ENCODE measurements around the gene CSRP3. TPM values are rescaled to one million over a fixed set of nuclear protein-coding genes. Genes with fewer than 3 reads are reported as not detected.

CSRP3 gene
- not detected in 3 replicates for total RNA-seq

DNA sequence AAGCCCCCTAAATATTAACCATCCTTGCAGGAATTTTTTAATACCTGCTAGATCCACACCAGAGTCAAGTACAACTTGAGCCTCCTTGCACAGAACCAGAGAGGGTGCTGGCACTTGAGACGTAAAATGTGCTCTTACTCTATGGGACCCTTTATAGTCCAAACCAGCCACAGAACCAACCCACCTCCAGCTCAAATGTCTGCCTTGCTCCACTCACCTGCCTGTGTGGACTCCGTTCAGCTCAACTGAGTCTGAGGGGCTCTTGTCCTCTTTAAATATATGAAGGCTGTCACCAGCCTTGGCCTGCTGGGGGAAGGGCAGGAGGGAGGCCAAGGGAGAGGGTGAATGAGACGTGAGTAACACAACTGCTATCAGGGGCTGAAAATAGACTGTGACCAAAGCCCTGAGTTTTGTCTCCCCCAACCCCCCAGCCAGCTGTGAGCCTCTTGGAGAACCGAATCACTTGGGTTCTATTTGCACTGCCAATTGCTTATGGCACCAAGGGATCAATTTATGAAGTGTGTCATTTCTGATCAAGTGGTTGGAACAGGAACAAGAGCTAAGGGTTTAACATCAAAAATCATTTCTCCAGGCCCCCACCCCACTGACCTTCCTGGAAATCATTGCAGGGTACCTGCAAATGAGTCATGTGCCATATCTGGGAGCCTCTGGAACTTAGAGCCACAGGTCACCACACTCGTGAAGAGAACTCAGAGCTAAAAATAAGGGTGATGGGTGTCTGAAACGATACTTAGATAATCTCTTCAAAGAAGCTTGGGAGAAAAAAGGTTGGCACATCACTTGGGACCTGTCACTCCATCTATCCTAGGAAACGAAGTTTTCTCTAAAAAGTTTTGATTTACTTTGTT, at the start of gene CSRP3:
Gene CSRP3, minus strand, starts transcription at position 247 of the 869 bp plus-strand sequence. CDS start 9,535 bp downstream, outside the sequence.
- Mint-ChIP-seq H3K27me3 (ENCODE audit: low read depth) (peaks cover 12% of the 10 kb centered on the region), H3K36me3 (no peaks in the 10 kb centered on the region), H3K4me3 (no peak within 1 kb of the TSS), H3K4me1 (peaks cover 22% of the 10 kb centered on the region), H3K9me3 (no peaks in the 10 kb centered on the region), H3K27ac (peak within 1 kb of the TSS; percentile 65)
- TF ChIP-seq, protein P1, sequence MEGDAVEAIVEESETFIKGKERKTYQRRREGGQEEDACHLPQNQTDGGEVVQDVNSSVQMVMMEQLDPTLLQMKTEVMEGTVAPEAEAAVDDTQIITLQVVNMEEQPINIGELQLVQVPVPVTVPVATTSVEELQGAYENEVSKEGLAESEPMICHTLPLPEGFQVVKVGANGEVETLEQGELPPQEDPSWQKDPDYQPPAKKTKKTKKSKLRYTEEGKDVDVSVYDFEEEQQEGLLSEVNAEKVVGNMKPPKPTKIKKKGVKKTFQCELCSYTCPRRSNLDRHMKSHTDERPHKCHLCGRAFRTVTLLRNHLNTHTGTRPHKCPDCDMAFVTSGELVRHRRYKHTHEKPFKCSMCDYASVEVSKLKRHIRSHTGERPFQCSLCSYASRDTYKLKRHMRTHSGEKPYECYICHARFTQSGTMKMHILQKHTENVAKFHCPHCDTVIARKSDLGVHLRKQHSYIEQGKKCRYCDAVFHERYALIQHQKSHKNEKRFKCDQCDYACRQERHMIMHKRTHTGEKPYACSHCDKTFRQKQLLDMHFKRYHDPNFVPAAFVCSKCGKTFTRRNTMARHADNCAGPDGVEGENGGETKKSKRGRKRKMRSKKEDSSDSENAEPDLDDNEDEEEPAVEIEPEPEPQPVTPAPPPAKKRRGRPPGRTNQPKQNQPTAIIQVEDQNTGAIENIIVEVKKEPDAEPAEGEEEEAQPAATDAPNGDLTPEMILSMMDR (IDR thresholded peaks at IDR 0.05; ENCODE audit: unreplicated experiment): no peak
- DNase-seq (ENCODE audit: low spot score in 2 of 2, unreplicated experiment in 2 of 2): no peak

DNA sequence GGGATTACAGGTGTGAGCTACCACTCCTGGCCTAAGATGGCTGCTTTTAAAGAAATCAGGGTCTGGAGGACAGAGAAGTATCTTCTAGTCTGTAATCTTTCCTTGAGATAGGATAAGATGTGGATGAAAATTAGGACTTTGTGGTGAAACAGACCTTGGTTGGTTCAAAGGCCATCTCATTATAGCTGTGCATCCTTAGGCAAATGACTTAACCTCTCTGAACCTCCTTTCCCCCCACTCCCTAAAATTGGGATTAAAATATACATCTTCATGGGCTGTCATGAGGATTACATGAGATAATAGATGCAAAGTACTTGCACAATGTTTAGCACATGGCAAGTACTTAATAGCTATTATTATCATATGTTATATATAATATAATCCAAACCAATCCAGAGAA, 49.8 kb upstream of the CSRP3 start:
- Mint-ChIP-seq H3K4me3 (no peak overlapping the region), H3K9me3 (peaks cover 43% of the 10 kb centered on the region), H3K27me3 (ENCODE audit: low read depth) (no peaks in the 10 kb centered on the region), H3K36me3 (no peaks in the 10 kb centered on the region), H3K4me1 (no peaks in the 10 kb centered on the region), H3K27ac (no peak overlapping the region)
- DNase-seq (ENCODE audit: low spot score in 2 of 2, unreplicated experiment in 2 of 2): no peak
- TF ChIP-seq, protein P1 (IDR thresholded peaks at IDR 0.05; ENCODE audit: unreplicated experiment): no peak

DNA sequence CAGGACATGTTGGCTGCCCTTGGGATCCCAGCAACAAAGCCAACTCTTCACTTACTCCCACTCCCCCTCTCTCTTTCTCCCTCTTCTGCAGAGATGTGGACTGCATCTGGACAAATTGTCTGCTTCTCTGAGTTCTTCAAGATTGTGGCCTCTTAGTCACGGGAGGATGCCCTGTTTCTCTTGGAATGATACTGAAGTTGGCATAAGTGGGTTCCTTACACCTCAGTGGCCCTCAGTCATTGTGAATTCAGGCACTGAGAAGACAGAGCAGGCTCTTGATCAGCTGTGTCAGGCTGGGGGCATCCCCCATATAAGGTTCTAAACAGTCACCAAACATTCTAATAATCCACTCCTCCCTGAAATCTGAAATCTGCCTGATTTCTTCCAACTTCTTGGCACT, 45.0 kb upstream of the CSRP3 start:
- no peak for DNase-seq (ENCODE audit: low spot score in 2 of 2, unreplicated experiment in 2 of 2)
- TF ChIP-seq, protein P1 (IDR thresholded peaks at IDR 0.05; ENCODE audit: unreplicated experiment): no peak
- Mint-ChIP-seq H3K36me3 (no peaks in the 10 kb centered on the region), H3K4me1 (peaks cover 17% of the 10 kb centered on the region), H3K27me3 (ENCODE audit: low read depth) (peaks cover 22% of the 10 kb centered on the region), H3K27ac (no peak overlapping the region), H3K4me3 (no peak overlapping the region), H3K9me3 (peaks cover 32% of the 10 kb centered on the region)

DNA sequence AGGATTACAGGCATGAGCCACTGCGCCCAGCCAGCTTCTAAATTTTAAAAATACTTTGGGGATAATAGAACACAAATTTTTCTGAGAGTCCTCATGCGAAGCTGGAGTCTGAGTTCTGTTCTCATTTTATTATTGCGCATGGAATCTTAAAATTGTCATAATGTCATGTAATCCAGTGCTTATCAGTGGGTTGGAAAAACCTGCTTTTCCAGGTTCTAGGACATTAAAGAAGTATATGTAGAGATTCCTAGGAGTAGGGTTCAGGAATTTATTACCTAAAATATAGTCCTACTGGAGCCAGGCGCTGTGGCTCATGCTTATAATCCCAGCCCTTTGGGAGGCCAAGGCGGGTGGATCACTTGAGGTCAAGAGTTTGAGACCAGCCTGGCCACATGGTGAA, 43.6 kb upstream of the CSRP3 start:
- TF ChIP-seq, protein P1 (IDR thresholded peaks at IDR 0.05; ENCODE audit: unreplicated experiment): no peak
- no peaks in the 10 kb centered on the region for H3K36me3 Mint-ChIP-seq
- H3K9me3 Mint-ChIP-seq: peaks cover 27% of the 10 kb centered on the region
- H3K27ac Mint-ChIP-seq: no peak overlapping the region
- DNase-seq (ENCODE audit: low spot score in 2 of 2, unreplicated experiment in 2 of 2): no peak
- peaks cover 17% of the 10 kb centered on the region for H3K4me1 Mint-ChIP-seq
- H3K27me3 Mint-ChIP-seq (ENCODE audit: low read depth): peaks cover 23% of the 10 kb centered on the region
- no peak overlapping the region for H3K4me3 Mint-ChIP-seq

DNA sequence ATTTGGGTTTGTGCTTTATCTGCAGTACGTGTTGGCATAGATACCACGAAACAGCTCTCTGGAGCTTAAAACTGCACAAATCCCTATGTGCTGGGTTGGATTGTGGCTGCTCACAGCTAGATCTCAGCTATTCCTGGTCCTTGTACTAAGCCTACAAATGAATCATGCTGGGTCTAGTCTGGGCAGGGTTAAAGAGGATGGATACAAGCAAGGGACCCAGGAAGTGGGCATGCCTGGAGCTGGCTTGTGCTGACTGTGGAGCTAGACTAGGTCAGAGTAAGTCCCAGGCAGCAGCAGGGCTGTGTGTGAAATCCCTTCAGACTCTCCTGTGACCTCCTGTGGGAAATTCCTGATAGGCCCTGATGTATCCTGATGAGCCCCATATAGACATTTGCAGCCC, 42.8 kb upstream of the CSRP3 start:
- Mint-ChIP-seq H3K9me3 (peaks cover 19% of the 10 kb centered on the region), H3K27ac (no peak overlapping the region), H3K27me3 (ENCODE audit: low read depth) (peaks cover 26% of the 10 kb centered on the region), H3K36me3 (no peaks in the 10 kb centered on the region), H3K4me3 (no peak overlapping the region), H3K4me1 (peaks cover 21% of the 10 kb centered on the region)
- DNase-seq (ENCODE audit: low spot score in 2 of 2, unreplicated experiment in 2 of 2): no peak
- TF ChIP-seq, protein P1 (IDR thresholded peaks at IDR 0.05; ENCODE audit: unreplicated experiment): no peak
